WTC11 (cell line): Measurements from ENCODE around the gene KCNIP4. TPM values are rescaled to one million over a fixed set of nuclear protein-coding genes. Genes with fewer than 3 reads are reported as not detected.

Experiments used
- ATAC-seq: fragments of 200-7000 bp; cut with Tn5 transposase; 2 replicates; pipeline ENCODE4 v1.10.0; 2021; ENCODE audit warnings: mild to moderate bottlenecking, moderate library complexity
- CTCF ChIA-PET: fragments of 300-600 bp; sonication (Branson Sonifier 250); formaldehyde crosslinking; loops from one replicate; lab custom pipeline; 2021; ENCODE audit warnings: antibody characterized with exemption; lab: Charles Lee
- POLR2A ChIA-PET: fragments of 350-600 bp; sonication (Branson Sonifier 250); formaldehyde crosslinking; loops from one replicate; lab custom pipeline; 2021; ENCODE audit warnings: antibody characterized with exemption; lab: Charles Lee
- DNase-seq: peaks from one replicate; pipeline ENCODE4 v3.0.0; 2021; ENCODE audit warnings: low spot score
- H3K27ac Mint-ChIP-seq: 2 replicates; pipeline ENCODE4 v1.8.0; 2021; ENCODE audit warnings: mixed read lengths
- H3K27me3 Mint-ChIP-seq: 2 replicates; pipeline ENCODE4 v1.8.0; 2021; ENCODE audit warnings: low read depth, mild to moderate bottlenecking, moderate library complexity, mixed read lengths
- H3K36me3 Mint-ChIP-seq: 2 replicates; pipeline ENCODE4 v1.8.0; 2021; ENCODE audit warnings: mixed read lengths
- H3K4me1 Mint-ChIP-seq: 2 replicates; pipeline ENCODE4 v1.8.0; 2022; ENCODE audit warnings: mixed read lengths
- H3K4me3 Mint-ChIP-seq: 2 replicates; pipeline ENCODE4 v1.8.0; 2021; ENCODE audit warnings: mild to moderate bottlenecking, moderate library complexity, mixed read lengths
- H3K9me3 Mint-ChIP-seq: 2 replicates; pipeline ENCODE4 v1.8.0; 2021; ENCODE audit warnings: mixed read lengths
- CREB1 ChIP-seq: sonication (generic); formaldehyde crosslinking; IDR thresholded peaks from 2 replicates; pipeline ENCODE4 v1.8.0; 2023; ENCODE audit warnings: mild to moderate bottlenecking, missing genetic modification reagents
- CREM ChIP-seq: sonication (generic); formaldehyde crosslinking; IDR thresholded peaks from 2 replicates; pipeline ENCODE4 v1.8.1; 2022; ENCODE audit warnings: mild to moderate bottlenecking, missing genetic modification reagents, moderate library complexity
- EMX1 ChIP-seq: fragments of 250-450 bp; sonication (Bioruptor Pico); IDR thresholded peaks from 2 replicates; pipeline ENCODE4 v1.8.0; 2021; ENCODE audit warnings: mild to moderate bottlenecking
- FOXP1 ChIP-seq: sonication (generic); formaldehyde crosslinking; IDR thresholded peaks from 2 replicates; pipeline ENCODE4 v1.8.0; 2022; ENCODE audit warnings: missing genetic modification reagents, mild to moderate bottlenecking, moderate library complexity, borderline replicate concordance
- MXD4 ChIP-seq: fragments of 250-450 bp; sonication (Bioruptor Pico); IDR thresholded peaks from 2 replicates; pipeline ENCODE4 v1.8.0; 2021; ENCODE audit warnings: mild to moderate bottlenecking, moderate library complexity, borderline replicate concordance
- RELA ChIP-seq: sonication (generic); formaldehyde crosslinking; IDR thresholded peaks from 2 replicates; pipeline ENCODE4 v1.8.1; 2022; ENCODE audit warnings: missing genetic modification reagents, mild to moderate bottlenecking, borderline replicate concordance
- RORB ChIP-seq: fragments of 250-450 bp; sonication (Bioruptor Pico); IDR thresholded peaks from 2 replicates; pipeline ENCODE4 v1.9.0; 2021; ENCODE audit warnings: mild to moderate bottlenecking
- SP1 ChIP-seq: sonication (generic); formaldehyde crosslinking; conservative IDR thresholded peaks from 2 replicates; pipeline ENCODE4 v1.8.1; 2022; ENCODE audit warnings: missing genetic modification reagents
- TCF7 ChIP-seq: sonication (generic); formaldehyde crosslinking; IDR thresholded peaks from 2 replicates; pipeline ENCODE4 v1.8.0; 2022; ENCODE audit warnings: mild to moderate bottlenecking, low read depth, missing genetic modification reagents, moderate library complexity
- TEAD4 ChIP-seq: sonication (generic); formaldehyde crosslinking; IDR thresholded peaks from 2 replicates; pipeline ENCODE4 v1.8.0; 2022; ENCODE audit warnings: mild to moderate bottlenecking, missing genetic modification reagents
- ZNF232 ChIP-seq: sonication (generic); formaldehyde crosslinking; IDR thresholded peaks from 2 replicates; pipeline ENCODE4 v1.8.0; 2022; ENCODE audit warnings: mild to moderate bottlenecking, missing genetic modification reagents
- ZNF263 ChIP-seq: sonication (generic); formaldehyde crosslinking; IDR thresholded peaks from 2 replicates; pipeline ENCODE4 v1.8.1; 2022; ENCODE audit warnings: low read depth, mild to moderate bottlenecking, moderate library complexity, missing genetic modification reagents
- ZNF396 ChIP-seq: fragments of 250-450 bp; sonication (Bioruptor Pico); IDR thresholded peaks from 2 replicates; pipeline ENCODE4 v1.8.0; 2021; ENCODE audit warnings: mild to moderate bottlenecking, moderate library complexity, borderline replicate concordance
- ZNF423 ChIP-seq: fragments of 250-450 bp; sonication (Bioruptor Pico); IDR thresholded peaks from 2 replicates; pipeline ENCODE4 v2.1.2; 2022; ENCODE audit warnings: mild to moderate bottlenecking, moderate library complexity
- total RNA-seq: library from RNA; stranded (reverse); gene quantifications from 3 replicates; pipeline ENCODE4 v1.2.3, GENCODE V29; 2021
- TF ChIP-seq, protein P1 (sequence below): sonication (generic); formaldehyde crosslinking; IDR thresholded peaks from 2 replicates; pipeline ENCODE4 v1.8.1; 2022; ENCODE audit warnings: low read depth, missing genetic modification reagents, borderline replicate concordance
- TF ChIP-seq, protein P2 (sequence below): sonication (generic); formaldehyde crosslinking; IDR thresholded peaks from 2 replicates; pipeline ENCODE4 v1.8.0; 2022; ENCODE audit warnings: mild to moderate bottlenecking, missing genetic modification reagents
- TF ChIP-seq, protein P3 (sequence below): fragments of 250-450 bp; sonication (Bioruptor Pico); IDR thresholded peaks from 2 replicates; pipeline ENCODE4 v1.9.0; 2021; ENCODE audit warnings: moderate library complexity, mild to moderate bottlenecking, inconsistent platforms, borderline replicate concordance
- TF ChIP-seq, protein P4 (sequence below): fragments of 250-450 bp; sonication (Bioruptor Pico); conservative IDR thresholded peaks from 2 replicates; pipeline ENCODE4 v1.9.0; 2021; ENCODE audit warnings: mild to moderate bottlenecking
- TF ChIP-seq, protein P5 (sequence below): sonication (generic); formaldehyde crosslinking; IDR thresholded peaks from 2 replicates; pipeline ENCODE4 v1.8.0; 2022; ENCODE audit warnings: mild to moderate bottlenecking, missing genetic modification reagents
- TF ChIP-seq, protein P6 (sequence below): fragments of 250-450 bp; sonication (Bioruptor Pico); IDR thresholded peaks from 2 replicates; pipeline ENCODE4 v1.8.0; 2021; ENCODE audit warnings: mild to moderate bottlenecking
- TF ChIP-seq, protein P7 (sequence below): sonication (generic); formaldehyde crosslinking; IDR thresholded peaks from 2 replicates; pipeline ENCODE4 v1.8.0; 2023; ENCODE audit warnings: missing genetic modification reagents
- TF ChIP-seq, protein P8 (sequence below): sonication (generic); formaldehyde crosslinking; IDR thresholded peaks from 2 replicates; pipeline ENCODE4 v1.8.1; 2023; ENCODE audit warnings: mild to moderate bottlenecking, missing genetic modification reagents, moderate library complexity

The KCNIP4 gene
- total RNA-seq, 1 experiment from 2014 or later: not detected

DNA sequence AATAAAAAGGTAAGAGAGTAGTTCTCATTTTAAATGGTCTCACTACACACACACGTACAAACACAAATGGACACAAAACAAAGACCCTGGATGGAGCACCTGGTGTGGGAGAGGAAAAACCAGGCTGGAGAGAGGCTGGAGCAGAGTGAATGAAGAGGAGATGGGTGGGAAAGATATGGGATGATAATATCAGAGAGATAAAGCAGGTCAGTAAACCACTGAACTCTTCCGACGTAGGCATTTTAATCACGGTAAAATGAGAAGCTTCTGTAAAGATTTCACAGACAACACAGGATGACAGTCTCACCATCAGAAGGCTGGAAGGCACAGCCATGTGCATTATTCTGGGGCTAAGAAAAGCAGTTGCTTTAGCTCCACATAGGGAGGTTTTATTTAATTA is 532.8 kb downstream of the KCNIP4 start:
- ATAC-seq: no peak
- H3K36me3 Mint-ChIP-seq: no peaks in the 10 kb centered on the region
- no peak overlapping the region for H3K4me3 Mint-ChIP-seq
- H3K27ac Mint-ChIP-seq: no peak overlapping the region
- TF ChIP-seq, protein P1, sequence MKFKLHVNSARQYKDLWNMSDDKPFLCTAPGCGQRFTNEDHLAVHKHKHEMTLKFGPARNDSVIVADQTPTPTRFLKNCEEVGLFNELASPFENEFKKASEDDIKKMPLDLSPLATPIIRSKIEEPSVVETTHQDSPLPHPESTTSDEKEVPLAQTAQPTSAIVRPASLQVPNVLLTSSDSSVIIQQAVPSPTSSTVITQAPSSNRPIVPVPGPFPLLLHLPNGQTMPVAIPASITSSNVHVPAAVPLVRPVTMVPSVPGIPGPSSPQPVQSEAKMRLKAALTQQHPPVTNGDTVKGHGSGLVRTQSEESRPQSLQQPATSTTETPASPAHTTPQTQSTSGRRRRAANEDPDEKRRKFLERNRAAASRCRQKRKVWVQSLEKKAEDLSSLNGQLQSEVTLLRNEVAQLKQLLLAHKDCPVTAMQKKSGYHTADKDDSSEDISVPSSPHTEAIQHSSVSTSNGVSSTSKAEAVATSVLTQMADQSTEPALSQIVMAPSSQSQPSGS (CRISPR knock-in tag): no peak
- no peak for TF ChIP-seq ZNF423
- no peak for TF ChIP-seq EMX1
- TF ChIP-seq, protein P2, sequence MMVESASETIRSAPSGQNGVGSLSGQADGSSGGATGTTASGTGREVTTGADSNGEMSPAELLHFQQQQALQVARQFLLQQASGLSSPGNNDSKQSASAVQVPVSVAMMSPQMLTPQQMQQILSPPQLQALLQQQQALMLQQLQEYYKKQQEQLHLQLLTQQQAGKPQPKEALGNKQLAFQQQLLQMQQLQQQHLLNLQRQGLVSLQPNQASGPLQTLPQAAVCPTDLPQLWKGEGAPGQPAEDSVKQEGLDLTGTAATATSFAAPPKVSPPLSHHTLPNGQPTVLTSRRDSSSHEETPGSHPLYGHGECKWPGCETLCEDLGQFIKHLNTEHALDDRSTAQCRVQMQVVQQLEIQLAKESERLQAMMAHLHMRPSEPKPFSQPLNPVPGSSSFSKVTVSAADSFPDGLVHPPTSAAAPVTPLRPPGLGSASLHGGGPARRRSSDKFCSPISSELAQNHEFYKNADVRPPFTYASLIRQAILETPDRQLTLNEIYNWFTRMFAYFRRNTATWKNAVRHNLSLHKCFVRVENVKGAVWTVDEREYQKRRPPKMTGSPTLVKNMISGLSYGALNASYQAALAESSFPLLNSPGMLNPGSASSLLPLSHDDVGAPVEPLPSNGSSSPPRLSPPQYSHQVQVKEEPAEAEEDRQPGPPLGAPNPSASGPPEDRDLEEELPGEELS (CRISPR knock-in tag): no peak
- no peak for TF ChIP-seq TCF7 (CRISPR knock-in tag)
- no peak for TF ChIP-seq RORB (CRISPR knock-in tag)
- TF ChIP-seq, protein P3, sequence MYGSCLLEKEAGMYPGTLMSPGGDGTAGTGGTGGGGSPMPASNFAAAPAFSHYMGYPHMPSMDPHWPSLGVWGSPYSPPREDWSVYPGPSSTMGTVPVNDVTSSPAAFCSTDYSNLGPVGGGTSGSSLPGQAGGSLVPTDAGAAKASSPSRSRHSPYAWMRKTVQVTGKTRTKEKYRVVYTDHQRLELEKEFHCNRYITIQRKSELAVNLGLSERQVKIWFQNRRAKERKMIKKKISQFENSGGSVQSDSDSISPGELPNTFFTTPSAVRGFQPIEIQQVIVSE (CRISPR knock-in tag): no peak
- TF ChIP-seq, protein P4, sequence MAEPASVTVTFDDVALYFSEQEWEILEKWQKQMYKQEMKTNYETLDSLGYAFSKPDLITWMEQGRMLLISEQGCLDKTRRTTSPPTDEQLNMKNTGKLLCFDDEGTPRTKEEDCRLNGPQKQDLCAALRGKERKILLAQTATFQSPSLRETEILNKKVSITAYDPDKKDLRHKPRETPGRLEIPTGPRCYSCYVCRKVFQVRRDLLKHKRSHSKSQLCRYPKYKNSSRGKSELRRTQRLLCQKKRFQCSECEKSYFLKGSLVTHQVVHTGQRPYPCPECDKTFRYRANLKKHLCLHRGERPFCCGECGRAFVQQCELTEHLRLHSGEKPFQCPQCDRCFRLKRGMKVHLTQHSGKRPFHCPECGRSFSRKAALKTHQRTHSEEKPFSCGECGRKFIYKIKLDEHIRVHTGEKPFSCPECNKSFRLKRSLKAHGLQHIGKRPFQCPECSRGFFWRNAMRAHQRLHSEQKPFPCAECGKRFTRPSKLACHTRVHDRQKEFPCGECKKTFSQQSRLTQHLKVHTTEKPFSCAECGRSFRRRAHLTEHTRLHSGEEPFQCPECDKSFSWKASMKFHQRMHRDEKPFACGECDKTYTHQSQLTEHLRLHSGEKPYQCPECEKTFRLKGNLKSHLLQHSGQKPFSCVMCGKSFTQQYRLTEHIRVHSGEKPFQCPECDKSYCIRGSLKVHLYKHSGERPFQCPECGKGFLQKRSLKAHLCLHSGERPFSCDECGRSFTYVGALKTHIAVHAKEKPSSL (CRISPR knock-in tag): no peak
- TF ChIP-seq, protein P5, sequence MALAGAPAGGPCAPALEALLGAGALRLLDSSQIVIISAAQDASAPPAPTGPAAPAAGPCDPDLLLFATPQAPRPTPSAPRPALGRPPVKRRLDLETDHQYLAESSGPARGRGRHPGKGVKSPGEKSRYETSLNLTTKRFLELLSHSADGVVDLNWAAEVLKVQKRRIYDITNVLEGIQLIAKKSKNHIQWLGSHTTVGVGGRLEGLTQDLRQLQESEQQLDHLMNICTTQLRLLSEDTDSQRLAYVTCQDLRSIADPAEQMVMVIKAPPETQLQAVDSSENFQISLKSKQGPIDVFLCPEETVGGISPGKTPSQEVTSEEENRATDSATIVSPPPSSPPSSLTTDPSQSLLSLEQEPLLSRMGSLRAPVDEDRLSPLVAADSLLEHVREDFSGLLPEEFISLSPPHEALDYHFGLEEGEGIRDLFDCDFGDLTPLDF: no peak
- CTCF ChIA-PET: no interaction called here
- no peaks in the 10 kb centered on the region for H3K9me3 Mint-ChIP-seq
- POLR2A ChIA-PET: no interaction called here
- DNase-seq: no peak
- H3K4me1 Mint-ChIP-seq: no peaks in the 10 kb centered on the region
- no peaks in the 10 kb centered on the region; the same call in 1 of the 2 replicates for H3K27me3 Mint-ChIP-seq

DNA sequence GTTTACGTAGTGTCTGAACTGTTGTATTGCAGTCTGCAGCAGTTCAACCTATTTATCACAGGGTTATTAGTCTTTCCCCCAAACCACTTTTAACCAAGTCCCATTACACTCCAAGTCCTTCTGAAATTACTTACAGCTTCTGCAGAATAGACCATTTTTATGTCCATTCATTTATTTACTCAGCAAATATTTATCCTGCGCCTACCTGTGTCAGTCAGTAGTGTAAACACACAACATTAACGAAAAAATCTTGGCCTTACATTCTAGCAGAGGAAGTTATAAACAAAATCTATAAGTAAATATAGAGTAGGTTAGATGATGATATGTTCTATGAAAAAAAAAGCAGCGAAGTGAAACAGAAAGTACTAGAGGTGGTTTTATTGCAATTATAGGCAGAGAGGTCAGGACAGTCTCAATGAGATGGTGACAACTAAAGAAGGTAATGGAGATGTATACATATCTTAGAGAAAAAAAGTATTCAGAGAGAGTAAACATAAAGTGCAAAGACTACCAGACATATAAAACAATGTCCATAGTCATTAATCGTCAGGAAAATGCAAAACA is 534.7 kb downstream of the KCNIP4 start:
- no peak for DNase-seq
- no peak for ATAC-seq
- POLR2A ChIA-PET: no interaction called here
- Mint-ChIP-seq H3K4me1 (no peaks in the 10 kb centered on the region), H3K36me3 (no peaks in the 10 kb centered on the region), H3K27ac (no peak overlapping the region), H3K27me3 (no peaks in the 10 kb centered on the region; the same call in 1 of the 2 replicates), H3K4me3 (no peak overlapping the region), H3K9me3 (no peaks in the 10 kb centered on the region)
- TF ChIP-seq RELA (CRISPR knock-in tag): no peak
- no peak for TF ChIP-seq CREB1 (CRISPR knock-in tag)
- TF ChIP-seq TEAD4 (CRISPR knock-in tag): no peak
- TF ChIP-seq, protein P6, sequence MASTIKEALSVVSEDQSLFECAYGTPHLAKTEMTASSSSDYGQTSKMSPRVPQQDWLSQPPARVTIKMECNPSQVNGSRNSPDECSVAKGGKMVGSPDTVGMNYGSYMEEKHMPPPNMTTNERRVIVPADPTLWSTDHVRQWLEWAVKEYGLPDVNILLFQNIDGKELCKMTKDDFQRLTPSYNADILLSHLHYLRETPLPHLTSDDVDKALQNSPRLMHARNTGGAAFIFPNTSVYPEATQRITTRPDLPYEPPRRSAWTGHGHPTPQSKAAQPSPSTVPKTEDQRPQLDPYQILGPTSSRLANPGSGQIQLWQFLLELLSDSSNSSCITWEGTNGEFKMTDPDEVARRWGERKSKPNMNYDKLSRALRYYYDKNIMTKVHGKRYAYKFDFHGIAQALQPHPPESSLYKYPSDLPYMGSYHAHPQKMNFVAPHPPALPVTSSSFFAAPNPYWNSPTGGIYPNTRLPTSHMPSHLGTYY: no peak
- TF ChIP-seq ZNF232 (CRISPR knock-in tag): no peak
- TF ChIP-seq ZNF396 (CRISPR knock-in tag): no peak
- TF ChIP-seq CREM: no peak
- no peak for TF ChIP-seq SP1 (CRISPR knock-in tag)
- no peak for TF ChIP-seq FOXP1 (CRISPR knock-in tag)
- TF ChIP-seq ZNF263: no peak
- TF ChIP-seq, protein P7, sequence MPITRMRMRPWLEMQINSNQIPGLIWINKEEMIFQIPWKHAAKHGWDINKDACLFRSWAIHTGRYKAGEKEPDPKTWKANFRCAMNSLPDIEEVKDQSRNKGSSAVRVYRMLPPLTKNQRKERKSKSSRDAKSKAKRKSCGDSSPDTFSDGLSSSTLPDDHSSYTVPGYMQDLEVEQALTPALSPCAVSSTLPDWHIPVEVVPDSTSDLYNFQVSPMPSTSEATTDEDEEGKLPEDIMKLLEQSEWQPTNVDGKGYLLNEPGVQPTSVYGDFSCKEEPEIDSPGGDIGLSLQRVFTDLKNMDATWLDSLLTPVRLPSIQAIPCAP (CRISPR knock-in tag): no peak
- TF ChIP-seq, protein P8, sequence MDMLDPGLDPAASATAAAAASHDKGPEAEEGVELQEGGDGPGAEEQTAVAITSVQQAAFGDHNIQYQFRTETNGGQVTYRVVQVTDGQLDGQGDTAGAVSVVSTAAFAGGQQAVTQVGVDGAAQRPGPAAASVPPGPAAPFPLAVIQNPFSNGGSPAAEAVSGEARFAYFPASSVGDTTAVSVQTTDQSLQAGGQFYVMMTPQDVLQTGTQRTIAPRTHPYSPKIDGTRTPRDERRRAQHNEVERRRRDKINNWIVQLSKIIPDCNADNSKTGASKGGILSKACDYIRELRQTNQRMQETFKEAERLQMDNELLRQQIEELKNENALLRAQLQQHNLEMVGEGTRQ: no peak
- no peak for TF ChIP-seq MXD4
- CTCF ChIA-PET: no interaction called here
